ENCODE measurements around the gene AHI1. TPM values are rescaled to one million over a fixed set of nuclear protein-coding genes. Genes with fewer than 3 reads are reported as not detected.
"Not testable (repeated sequence)": the region's sequence is repeated elsewhere in the genome, so short reads cannot be mapped to it uniquely, and the experiment has no call there.

The AHI1 gene
- total RNA-seq, 2 donors from 2014 or later = 24.2 to 29.7 TPM

DNA sequence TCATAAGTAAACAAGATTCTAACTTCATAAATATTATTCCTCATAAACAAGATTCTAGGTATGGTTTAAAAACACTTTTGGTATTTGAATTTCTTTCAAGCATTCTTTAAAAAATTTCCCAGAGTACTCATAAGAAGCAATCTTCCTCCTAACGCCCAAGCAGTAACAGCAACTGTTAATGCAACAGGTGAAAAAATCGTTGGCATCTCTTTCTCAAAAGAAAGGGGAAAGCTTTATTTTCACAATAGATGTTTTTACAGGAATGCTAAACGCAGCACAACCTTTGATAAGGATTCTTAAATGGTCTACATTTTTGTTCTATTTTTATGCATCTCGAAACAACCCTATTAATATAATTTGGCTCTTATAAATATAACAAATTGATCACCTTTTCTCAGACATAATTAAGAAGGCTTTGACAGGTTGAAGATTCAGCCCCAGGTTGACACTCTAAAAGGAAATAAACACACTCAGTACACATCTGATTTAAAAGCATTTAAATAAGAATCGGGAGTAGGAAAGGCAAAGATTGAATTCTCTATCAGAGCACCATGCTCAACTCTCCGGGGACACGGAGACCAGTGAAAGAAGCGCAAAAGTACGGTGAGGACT, 634 bp downstream of the AHI1 start:
- H3K36me3 Mint-ChIP-seq (ENCODE audit: low read depth) = peaks cover 33% of the 10 kb centered on the region
- H3K9me3 Mint-ChIP-seq = no peaks in the 10 kb centered on the region
- peaks cover 5% of the 10 kb centered on the region for H3K4me1 Mint-ChIP-seq
- no peak overlapping the region for H3K4me3 Mint-ChIP-seq
- no peak for ATAC-seq (replicated peaks)
- no peak overlapping the region for H3K27ac Mint-ChIP-seq
- H3K27me3 Mint-ChIP-seq = no peaks in the 10 kb centered on the region

- Mint-ChIP-seq H3K9me3 (no peaks in the 10 kb centered on the region), H3K27ac (no peak overlapping the region), H3K27me3 (no peaks in the 10 kb centered on the region), H3K4me1 (peaks cover 5% of the 10 kb centered on the region), H3K4me3 (no peak overlapping the region), H3K36me3 (ENCODE audit: low read depth) (peaks cover 69% of the 10 kb centered on the region)
- no peak for ATAC-seq (replicated peaks)
Observed at GRCh38 chr6:135493218-135493961, 4.2 kb downstream of the AHI1 start.

GRCh38 chr6:135490381-135490780, 7.2 kb downstream of the AHI1 start:
- H3K27ac Mint-ChIP-seq = no peak overlapping the region
- peaks cover 2% of the 10 kb centered on the region for H3K4me1 Mint-ChIP-seq
- no peaks in the 10 kb centered on the region for H3K9me3 Mint-ChIP-seq
- H3K27me3 Mint-ChIP-seq = no peaks in the 10 kb centered on the region
- H3K4me3 Mint-ChIP-seq = no peak overlapping the region
- ATAC-seq (replicated peaks) = no peak
- peaks cover 90% of the 10 kb centered on the region for H3K36me3 Mint-ChIP-seq (ENCODE audit: low read depth)

GRCh38 chr6:135488023-135488422, 9.5 kb downstream of the AHI1 start:
- H3K36me3 Mint-ChIP-seq (ENCODE audit: low read depth) = peaks cover 87% of the 10 kb centered on the region

GRCh38 chr6:135483903-135484302, 13.6 kb downstream of the AHI1 start:
- H3K27me3 Mint-ChIP-seq; H3K27ac Mint-ChIP-seq; ATAC-seq (replicated peaks); H3K4me3 Mint-ChIP-seq; H3K4me1 Mint-ChIP-seq: not testable (repeated sequence)
- peaks cover 13% of the 10 kb centered on the region for H3K9me3 Mint-ChIP-seq
- H3K36me3 Mint-ChIP-seq (ENCODE audit: low read depth) = peaks cover 85% of the 10 kb centered on the region

More at GRCh38 chr6:135488023-135488422, 9.5 kb downstream of the AHI1 start:
- Mint-ChIP-seq H3K27me3 (no peaks in the 10 kb centered on the region), H3K27ac (no peak overlapping the region), H3K4me3 (no peak overlapping the region), H3K4me1 (no peaks in the 10 kb centered on the region), H3K9me3 (peaks cover 5% of the 10 kb centered on the region)
- no peak for ATAC-seq (replicated peaks)

DNA sequence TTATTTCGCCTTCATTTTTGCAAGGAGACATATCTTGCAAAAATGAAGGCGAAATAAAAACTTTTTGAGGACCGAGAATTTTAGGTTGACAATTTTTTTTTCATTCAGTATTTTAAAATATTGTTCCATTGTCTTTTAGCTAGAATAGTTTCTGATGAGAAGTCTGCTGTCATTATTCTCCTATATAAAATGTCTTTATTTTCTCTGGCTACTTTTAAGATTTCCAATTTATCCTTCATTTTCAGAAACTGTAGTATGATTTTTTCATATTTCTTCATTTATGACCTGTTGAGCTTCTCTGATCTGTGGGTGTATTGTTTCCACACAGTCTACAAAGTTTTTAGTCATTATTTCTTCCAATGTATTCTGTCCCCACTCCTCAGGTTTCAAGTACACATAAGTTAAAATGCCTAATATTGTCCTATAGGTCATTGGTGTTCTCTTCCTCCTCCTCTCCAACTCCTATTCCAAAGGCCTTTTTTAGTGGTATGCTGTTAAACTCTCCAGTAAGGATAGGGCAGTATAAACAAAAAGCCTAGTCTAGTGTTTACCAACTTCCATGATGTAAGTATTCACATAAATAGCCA, 15.7 kb downstream of the AHI1 start:
- no peak for ATAC-seq (replicated peaks)
- H3K4me1 Mint-ChIP-seq = no peaks in the 10 kb centered on the region
- peaks cover 87% of the 10 kb centered on the region for H3K36me3 Mint-ChIP-seq (ENCODE audit: low read depth)
- H3K4me3 Mint-ChIP-seq = no peak overlapping the region
- H3K27me3 Mint-ChIP-seq = no peaks in the 10 kb centered on the region
- H3K9me3 Mint-ChIP-seq = peaks cover 13% of the 10 kb centered on the region
- no peak overlapping the region for H3K27ac Mint-ChIP-seq

DNA sequence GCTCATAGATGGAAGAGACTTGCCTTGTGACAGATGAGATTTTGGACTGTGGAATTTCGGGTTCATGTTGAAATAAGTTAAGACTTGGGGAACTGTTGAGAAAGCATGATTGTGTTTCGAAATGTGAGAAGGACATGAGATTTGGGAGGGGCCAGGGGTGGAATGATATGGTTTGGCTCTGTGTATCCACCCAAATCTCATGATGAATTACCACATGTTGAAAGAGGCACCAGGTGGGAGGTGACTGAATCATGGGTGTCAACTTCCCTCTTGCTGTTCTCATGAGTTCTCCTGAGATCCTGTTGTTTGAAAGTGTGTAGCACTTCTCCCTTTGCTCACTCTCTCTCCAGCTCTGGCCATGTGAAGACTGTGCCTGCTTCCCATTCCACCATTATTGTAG, 17.9 kb downstream of the AHI1 start:
- no peak for ATAC-seq (replicated peaks)
- H3K9me3 Mint-ChIP-seq = peaks cover 13% of the 10 kb centered on the region

DNA sequence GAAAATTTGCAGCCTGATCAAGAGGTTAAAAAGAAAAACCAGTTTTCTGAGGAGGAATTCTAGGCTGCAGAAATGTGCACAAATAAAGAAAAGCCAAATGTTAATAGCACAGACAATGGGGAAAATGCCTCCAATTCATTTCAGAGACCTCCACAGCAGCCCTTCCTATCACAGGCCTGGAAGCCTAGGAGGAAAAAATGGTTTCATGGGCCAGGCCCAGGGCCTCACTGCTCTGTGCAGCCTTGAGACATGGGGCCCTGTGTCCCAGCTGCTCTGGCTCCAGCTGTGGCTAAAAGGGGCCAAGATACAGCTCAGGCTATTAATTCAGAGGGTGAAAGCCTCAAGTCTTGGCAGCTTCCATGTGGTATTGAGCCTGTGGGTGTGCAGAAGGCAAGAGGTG, 18.9 kb downstream of the AHI1 start:
- H3K9me3 Mint-ChIP-seq = peaks cover 10% of the 10 kb centered on the region
- no peaks in the 10 kb centered on the region for H3K4me1 Mint-ChIP-seq
- no peak overlapping the region for H3K27ac Mint-ChIP-seq
- no peak overlapping the region for H3K4me3 Mint-ChIP-seq
- no peak for ATAC-seq (replicated peaks)
- H3K36me3 Mint-ChIP-seq (ENCODE audit: low read depth) = peaks cover 66% of the 10 kb centered on the region
- no peaks in the 10 kb centered on the region for H3K27me3 Mint-ChIP-seq

More for the DNA sequence above, 17.9 kb downstream of the AHI1 start:
- Mint-ChIP-seq H3K27me3 (no peaks in the 10 kb centered on the region), H3K27ac (no peak overlapping the region), H3K36me3 (ENCODE audit: low read depth) (peaks cover 76% of the 10 kb centered on the region), H3K4me3 (no peak overlapping the region), H3K4me1 (no peaks in the 10 kb centered on the region)

DNA sequence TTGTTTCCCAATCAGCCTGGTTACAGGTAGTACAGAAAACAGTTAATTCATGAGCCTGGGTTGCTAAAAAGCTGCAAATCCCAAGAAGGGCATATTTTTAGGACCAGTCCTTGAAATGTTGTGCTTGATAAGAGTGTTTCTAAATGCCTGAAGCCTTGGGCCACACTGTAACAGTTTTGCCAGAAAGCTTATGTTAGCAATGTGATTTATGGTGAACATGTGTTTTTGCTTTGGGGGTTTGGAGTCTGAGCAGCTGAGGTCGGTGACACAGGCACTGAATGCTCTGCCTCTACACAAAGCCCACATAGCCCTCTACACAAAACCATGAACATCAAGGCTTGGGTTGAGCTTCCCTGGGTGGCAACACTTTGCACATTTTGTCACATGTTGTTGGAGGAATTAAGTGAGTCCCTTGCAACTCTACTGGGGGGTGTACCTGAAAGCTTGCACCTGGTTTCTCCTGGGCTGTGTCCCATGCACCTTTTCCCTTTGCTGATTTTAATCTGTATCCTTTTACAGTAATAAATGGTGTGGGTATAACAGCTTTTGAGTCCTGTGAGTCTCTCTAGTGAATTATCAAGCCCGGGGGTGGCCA, 22.2 kb downstream of the AHI1 start:
- no peak for ATAC-seq (replicated peaks)
- H3K4me3 Mint-ChIP-seq = no peak overlapping the region

GRCh38 chr6:135474362-135474761, 23.2 kb downstream of the AHI1 start:
- no peaks in the 10 kb centered on the region for H3K27me3 Mint-ChIP-seq
- peak; percentile 74 for ATAC-seq (replicated peaks)
- peaks cover 4% of the 10 kb centered on the region for H3K4me1 Mint-ChIP-seq
- H3K9me3 Mint-ChIP-seq = no peaks in the 10 kb centered on the region
- no peak overlapping the region for H3K27ac Mint-ChIP-seq
- peaks cover 60% of the 10 kb centered on the region for H3K36me3 Mint-ChIP-seq (ENCODE audit: low read depth)
- H3K4me3 Mint-ChIP-seq = no peak overlapping the region

More for the DNA sequence above, 22.2 kb downstream of the AHI1 start:
- H3K27ac Mint-ChIP-seq = no peak overlapping the region
- no peaks in the 10 kb centered on the region for H3K27me3 Mint-ChIP-seq
- H3K9me3 Mint-ChIP-seq = peaks cover 3% of the 10 kb centered on the region
- H3K4me1 Mint-ChIP-seq = peaks cover 4% of the 10 kb centered on the region
- peaks cover 62% of the 10 kb centered on the region for H3K36me3 Mint-ChIP-seq (ENCODE audit: low read depth)

DNA sequence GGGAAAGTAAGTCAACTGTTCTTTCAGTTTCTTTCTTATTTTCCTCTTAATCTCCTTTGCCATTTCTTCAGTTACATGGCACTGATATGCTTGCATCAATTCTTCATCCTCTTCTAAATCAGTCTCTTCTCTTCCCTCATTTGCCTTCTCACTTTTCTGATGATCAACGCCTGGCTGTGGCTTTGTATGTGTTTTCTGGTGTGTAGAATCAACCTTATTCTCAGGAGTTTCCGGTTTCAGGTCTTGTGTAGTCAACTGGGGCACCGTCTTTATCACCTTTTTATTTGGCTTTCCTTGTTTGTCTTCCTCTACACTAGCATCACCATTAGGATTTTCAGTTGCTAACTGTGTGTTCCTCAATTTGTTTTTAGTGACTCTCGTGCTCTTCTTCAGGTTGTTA, 31.6 kb downstream of the AHI1 start:
- no peak overlapping the region for H3K4me3 Mint-ChIP-seq
- H3K9me3 Mint-ChIP-seq = no peaks in the 10 kb centered on the region
- no peak for ATAC-seq (replicated peaks)
- no peaks in the 10 kb centered on the region for H3K27me3 Mint-ChIP-seq
- peaks cover 5% of the 10 kb centered on the region for H3K4me1 Mint-ChIP-seq
- H3K27ac Mint-ChIP-seq = no peak overlapping the region
- H3K36me3 Mint-ChIP-seq (ENCODE audit: low read depth) = peaks cover 81% of the 10 kb centered on the region

DNA sequence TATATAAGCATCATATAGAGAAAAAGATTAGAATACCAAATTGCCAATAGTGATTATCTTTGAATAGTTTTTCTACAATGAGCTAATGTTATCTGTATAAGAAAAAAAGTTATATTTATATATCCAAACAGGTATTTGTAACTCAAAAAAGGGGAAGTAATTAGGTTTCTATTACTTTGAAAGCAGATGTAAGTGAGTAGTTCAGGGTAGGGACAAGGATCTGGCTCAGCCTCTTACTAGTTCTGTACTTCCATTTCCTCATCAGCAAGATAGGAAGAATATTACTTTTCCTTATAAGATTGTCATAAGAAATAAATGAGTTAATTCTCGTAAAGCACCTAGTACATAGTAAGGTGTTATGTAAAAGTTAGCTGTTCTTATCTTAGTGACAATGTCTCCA, 32.2 kb downstream of the AHI1 start:
- no peak for ATAC-seq (replicated peaks)
- no peaks in the 10 kb centered on the region for H3K9me3 Mint-ChIP-seq
- H3K4me1 Mint-ChIP-seq = peaks cover 5% of the 10 kb centered on the region
- no peak overlapping the region for H3K27ac Mint-ChIP-seq
- H3K27me3 Mint-ChIP-seq = no peaks in the 10 kb centered on the region
- no peak overlapping the region for H3K4me3 Mint-ChIP-seq
- peaks cover 81% of the 10 kb centered on the region for H3K36me3 Mint-ChIP-seq (ENCODE audit: low read depth)

DNA sequence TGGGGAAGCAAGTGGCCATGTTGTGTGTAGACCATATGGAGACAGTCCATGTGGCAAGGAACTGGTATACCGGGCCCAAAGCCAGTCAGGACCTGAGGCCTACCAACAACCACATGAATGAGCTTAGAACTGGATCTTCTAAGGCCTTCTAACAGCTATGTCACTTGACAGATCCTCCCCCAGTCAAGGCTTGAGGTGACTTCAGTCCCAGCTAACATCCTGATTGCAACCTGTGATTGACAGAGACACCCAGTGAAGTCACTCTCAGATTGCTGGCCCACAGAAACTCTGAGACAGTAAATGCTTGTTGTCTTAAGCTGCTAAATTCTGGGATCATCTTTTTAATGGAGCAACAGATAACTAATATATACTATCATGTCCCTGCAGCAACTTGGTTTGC, 32.9 kb downstream of the AHI1 start:
- Mint-ChIP-seq H3K4me1 (peaks cover 5% of the 10 kb centered on the region), H3K27ac (no peak overlapping the region), H3K27me3 (no peaks in the 10 kb centered on the region), H3K36me3 (ENCODE audit: low read depth) (peaks cover 80% of the 10 kb centered on the region), H3K4me3 (no peak overlapping the region), H3K9me3 (no peaks in the 10 kb centered on the region)
- no peak for ATAC-seq (replicated peaks)

DNA sequence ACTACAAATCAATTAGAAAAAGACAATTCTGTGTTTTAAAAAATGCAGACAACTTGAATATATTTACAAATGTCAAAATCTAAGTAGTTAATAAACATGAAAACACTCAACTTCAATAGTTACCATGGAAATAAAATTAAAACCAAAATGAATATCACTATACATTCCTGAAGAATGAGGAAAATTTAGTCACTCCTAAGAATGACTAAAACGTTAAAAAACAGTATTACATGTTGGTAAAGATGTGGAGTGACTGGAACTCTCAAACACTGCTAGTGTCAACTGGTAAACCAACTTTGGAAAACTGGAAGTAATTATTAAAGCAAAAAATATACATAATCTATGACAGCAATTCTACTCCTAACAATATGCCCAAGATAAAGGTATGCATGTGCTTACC, 36.3 kb downstream of the AHI1 start:
- Mint-ChIP-seq H3K4me1 (peaks cover 11% of the 10 kb centered on the region), H3K4me3 (no peak overlapping the region), H3K27ac (no peak overlapping the region)

DNA sequence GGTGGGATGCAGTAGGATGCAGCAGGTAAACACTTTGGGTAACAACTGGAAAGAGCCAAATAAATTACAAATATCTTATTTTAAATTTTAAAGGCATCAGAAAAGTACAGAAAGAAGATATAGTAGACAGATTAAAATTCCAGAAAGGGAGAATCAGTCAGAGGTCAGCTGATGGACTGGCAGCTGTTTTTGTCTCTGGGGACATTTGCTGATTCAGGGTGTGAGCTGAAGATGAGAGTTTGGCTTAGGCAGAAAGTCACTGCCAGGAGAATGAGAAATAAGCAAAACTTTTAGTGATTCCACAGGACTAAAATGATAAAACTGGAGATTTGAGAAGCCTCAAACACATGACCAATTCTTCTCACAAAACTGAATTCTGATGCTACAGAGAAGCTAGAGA, 39.5 kb downstream of the AHI1 start:
- no peak overlapping the region for H3K4me3 Mint-ChIP-seq
- peaks cover 5% of the 10 kb centered on the region for H3K4me1 Mint-ChIP-seq
- no peak for ATAC-seq (replicated peaks)
- H3K27ac Mint-ChIP-seq = no peak overlapping the region
- peaks cover 60% of the 10 kb centered on the region for H3K36me3 Mint-ChIP-seq (ENCODE audit: low read depth)
- no peaks in the 10 kb centered on the region for H3K9me3 Mint-ChIP-seq
- no peaks in the 10 kb centered on the region for H3K27me3 Mint-ChIP-seq

More for the DNA sequence above, 36.3 kb downstream of the AHI1 start:
- no peak for ATAC-seq (replicated peaks)
- peaks cover 80% of the 10 kb centered on the region for H3K36me3 Mint-ChIP-seq (ENCODE audit: low read depth)
- no peaks in the 10 kb centered on the region for H3K9me3 Mint-ChIP-seq
- H3K27me3 Mint-ChIP-seq = no peaks in the 10 kb centered on the region
